Right atrium auricular region (tissue), 2 donors: ENCODE measurements around the gene PDE4D. TPM values are rescaled to one million over a fixed set of nuclear protein-coding genes. Genes with fewer than 3 reads are reported as not detected.

ENCODE experiments used
- DNase-seq: peaks from one replicate; pipeline ENCODE4 v3.0.0-alpha.2; 2019; ENCODE audit warnings: low spot score
- H3K27ac ChIP-seq, 2 donors: fragments of 200-600 bp; sonication (generic); 1 replicate in 1 of 2; 2 replicates in 1 of 2; pipeline ENCODE4 v1.5.1; 2016 to 2019
- H3K27me3 ChIP-seq, 2 donors: fragments of 200-600 bp; sonication (generic); one replicate each; pipeline versions ENCODE4 v1.5.1 to v1.6.0; 2017 to 2019
- H3K36me3 ChIP-seq: fragments of 200-600 bp; sonication (generic); one replicate; pipeline ENCODE4 v1.5.1; 2016
- H3K4me1 ChIP-seq, 2 donors: fragments of 200-600 bp; sonication (generic); one replicate each; pipeline versions ENCODE4 v1.5.1 to v1.6.0; 2017 to 2019
- H3K4me3 ChIP-seq, 2 donors: fragments of 200-600 bp; sonication (generic); 1 replicate in 1 of 2; 2 replicates in 1 of 2; pipeline ENCODE4 v1.5.1; 2017 to 2019; ENCODE audit warnings: mild to moderate bottlenecking in 1 of 2, moderate library complexity in 1 of 2
- H3K9me3 ChIP-seq, 2 donors: fragments of 200-600 bp; sonication (generic); one replicate each; pipeline ENCODE4 v1.5.1; 2019
- total RNA-seq, 2 donors: library from RNA; depleted of rRNA; stranded (reverse); fragments of >200 nt; gene quantifications; one replicate each; pipeline ENCODE4 v1.1.0, GENCODE V29; 2016
- TF ChIP-seq, protein P1 (sequence below), 2 donors: fragments of 200-600 bp; sonication (generic); IDR thresholded peaks; one replicate each; pipeline ENCODE4 v1.5.1; 2019; ENCODE audit warnings: antibody characterized with exemption in 2 of 2

PDE4D gene
- total RNA-seq, 2 donors from 2014 or later = 43.3 to 44.0 TPM

DNA sequence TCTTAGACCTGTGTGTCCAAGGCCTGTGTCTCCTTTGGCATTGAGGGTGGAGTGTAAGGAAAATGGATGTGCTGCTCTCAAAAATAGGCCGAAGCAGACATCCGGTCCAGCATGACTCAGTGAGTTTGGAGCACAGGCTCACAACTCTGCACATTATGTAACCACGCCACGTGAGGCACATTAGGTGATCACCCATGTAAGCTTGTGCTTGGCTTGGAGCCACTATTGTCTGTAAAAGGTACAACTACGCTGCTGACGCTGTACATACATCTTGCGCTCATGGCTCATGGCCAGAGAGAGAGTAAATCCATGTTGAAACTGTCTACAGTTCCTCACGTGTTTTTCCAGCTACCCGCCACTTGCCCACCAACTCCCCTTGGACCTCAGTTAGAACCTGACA, 177.5 kb downstream of the PDE4D start:
- Histone ChIP-seq H3K27ac (no peak overlapping the region), H3K4me3 (no peak overlapping the region), H3K36me3 (no peaks in the 10 kb centered on the region), H3K4me1 (no peaks in the 10 kb centered on the region), H3K27me3 (no peaks in the 10 kb centered on the region), H3K9me3 (no peaks in the 10 kb centered on the region)
- DNase-seq = no peak
- TF ChIP-seq, protein P1, sequence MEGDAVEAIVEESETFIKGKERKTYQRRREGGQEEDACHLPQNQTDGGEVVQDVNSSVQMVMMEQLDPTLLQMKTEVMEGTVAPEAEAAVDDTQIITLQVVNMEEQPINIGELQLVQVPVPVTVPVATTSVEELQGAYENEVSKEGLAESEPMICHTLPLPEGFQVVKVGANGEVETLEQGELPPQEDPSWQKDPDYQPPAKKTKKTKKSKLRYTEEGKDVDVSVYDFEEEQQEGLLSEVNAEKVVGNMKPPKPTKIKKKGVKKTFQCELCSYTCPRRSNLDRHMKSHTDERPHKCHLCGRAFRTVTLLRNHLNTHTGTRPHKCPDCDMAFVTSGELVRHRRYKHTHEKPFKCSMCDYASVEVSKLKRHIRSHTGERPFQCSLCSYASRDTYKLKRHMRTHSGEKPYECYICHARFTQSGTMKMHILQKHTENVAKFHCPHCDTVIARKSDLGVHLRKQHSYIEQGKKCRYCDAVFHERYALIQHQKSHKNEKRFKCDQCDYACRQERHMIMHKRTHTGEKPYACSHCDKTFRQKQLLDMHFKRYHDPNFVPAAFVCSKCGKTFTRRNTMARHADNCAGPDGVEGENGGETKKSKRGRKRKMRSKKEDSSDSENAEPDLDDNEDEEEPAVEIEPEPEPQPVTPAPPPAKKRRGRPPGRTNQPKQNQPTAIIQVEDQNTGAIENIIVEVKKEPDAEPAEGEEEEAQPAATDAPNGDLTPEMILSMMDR (IDR thresholded peaks at IDR 0.05) = no peak

- TF ChIP-seq, protein P1 (IDR thresholded peaks at IDR 0.05) = no peak
- Histone ChIP-seq H3K4me3 (no peak overlapping the region), H3K4me1 (no peaks in the 10 kb centered on the region), H3K36me3 (no peaks in the 10 kb centered on the region), H3K27me3 (no peaks in the 10 kb centered on the region), H3K9me3 (no peaks in the 10 kb centered on the region), H3K27ac (no peak overlapping the region)
- DNase-seq = no peak
Measured at GRCh38 chr5:59715228-59715627, 178.3 kb downstream of the PDE4D start.

- no peaks in the 10 kb centered on the region for H3K9me3 ChIP-seq
- no peaks in the 10 kb centered on the region for H3K4me1 ChIP-seq
- no peaks in the 10 kb centered on the region for H3K27me3 ChIP-seq
- TF ChIP-seq, protein P1 (IDR thresholded peaks at IDR 0.05) = no peak
- no peak overlapping the region for H3K4me3 ChIP-seq
- H3K36me3 ChIP-seq = no peaks in the 10 kb centered on the region
- no peak for DNase-seq
- H3K27ac ChIP-seq = no peak overlapping the region
Measured at GRCh38 chr5:59713498-59713844, 180.1 kb downstream of the PDE4D start.

- H3K27me3 ChIP-seq = no peaks in the 10 kb centered on the region
Measured at GRCh38 chr5:59712836-59713497, 180.6 kb downstream of the PDE4D start.

DNA sequence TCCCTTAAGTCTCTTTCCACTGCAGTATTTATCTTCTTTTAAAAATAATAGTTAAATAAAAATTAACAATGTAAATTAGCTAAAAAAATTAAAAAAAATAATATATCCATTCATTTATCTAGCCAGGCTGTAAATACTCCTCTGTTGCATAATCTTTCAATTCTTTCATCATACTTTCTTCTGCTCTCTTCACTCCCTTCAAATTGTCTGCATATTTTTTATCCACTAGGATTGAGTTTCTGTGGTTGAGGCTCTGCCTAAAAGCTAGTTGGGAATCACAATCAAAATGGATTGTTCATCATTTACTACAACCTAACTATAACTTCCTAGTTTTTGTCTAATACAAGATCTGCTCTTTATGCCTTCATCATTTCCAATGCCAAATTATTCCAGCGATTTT, 182.2 kb downstream of the PDE4D start:
- no peak overlapping the region for H3K4me3 ChIP-seq
- H3K36me3 ChIP-seq = no peaks in the 10 kb centered on the region
- H3K27ac ChIP-seq = no peak overlapping the region
- DNase-seq = no peak
- TF ChIP-seq, protein P1 (IDR thresholded peaks at IDR 0.05) = no peak
- no peaks in the 10 kb centered on the region for H3K27me3 ChIP-seq
- H3K4me1 ChIP-seq = no peaks in the 10 kb centered on the region
- H3K9me3 ChIP-seq = no peaks in the 10 kb centered on the region

More at GRCh38 chr5:59712836-59713497, 180.6 kb downstream of the PDE4D start:
- DNase-seq = no peak
- Histone ChIP-seq H3K4me1 (no peaks in the 10 kb centered on the region), H3K4me3 (no peak overlapping the region), H3K9me3 (no peaks in the 10 kb centered on the region), H3K27ac (no peak overlapping the region), H3K36me3 (no peaks in the 10 kb centered on the region)
- TF ChIP-seq, protein P1 (IDR thresholded peaks at IDR 0.05) = no peak

GRCh38 chr5:59709846-59710245, 183.7 kb downstream of the PDE4D start:
- no peak overlapping the region for H3K27ac ChIP-seq
- H3K4me3 ChIP-seq = no peak overlapping the region
- no peaks in the 10 kb centered on the region for H3K27me3 ChIP-seq
- no peaks in the 10 kb centered on the region for H3K4me1 ChIP-seq
- H3K36me3 ChIP-seq = no peaks in the 10 kb centered on the region
- no peak for DNase-seq
- TF ChIP-seq, protein P1 (IDR thresholded peaks at IDR 0.05) = no peak
- H3K9me3 ChIP-seq = no peaks in the 10 kb centered on the region
